ENCODE results near the gene ANKUB1. TPM values are rescaled to one million over a fixed set of nuclear protein-coding genes. Genes with fewer than 3 reads are reported as not detected.
"Not testable (repeated sequence)": the region's sequence is repeated elsewhere in the genome, so short reads cannot be mapped to it uniquely, and the experiment has no call there.

ANKUB1 gene, protein sequence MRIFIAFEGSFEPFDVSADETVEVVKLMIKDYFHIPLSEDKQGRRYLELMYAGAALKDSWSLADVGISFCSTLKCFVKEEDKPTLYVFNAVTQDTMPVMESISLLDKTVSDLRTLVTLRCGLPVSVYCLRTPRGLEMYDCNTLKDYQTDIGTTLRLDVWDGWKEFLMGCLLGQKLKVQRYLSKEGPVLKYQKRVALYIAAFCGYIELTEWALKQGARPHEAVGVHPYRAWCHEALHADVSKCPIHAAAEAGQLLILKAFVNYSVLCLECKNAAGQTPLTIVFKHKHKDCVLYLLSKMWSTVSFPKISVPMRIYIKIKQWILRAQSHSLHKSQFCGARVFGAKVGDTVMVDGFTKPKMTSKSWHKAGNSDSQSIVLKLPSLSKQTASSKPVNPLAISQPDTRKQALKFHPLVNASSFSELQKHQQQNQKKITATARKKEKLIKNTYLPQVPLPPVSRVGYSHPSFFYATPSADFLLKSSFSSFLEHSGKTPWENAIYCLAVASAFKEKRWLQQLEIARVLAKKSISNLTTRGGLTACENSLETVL
- not detected for total RNA-seq
- long read RNA-seq, partial matches to known transcripts = 0 of 20 reads
- long read RNA-seq, other reads (novel, unspliced or antisense) = 20 of 20 reads

DNA sequence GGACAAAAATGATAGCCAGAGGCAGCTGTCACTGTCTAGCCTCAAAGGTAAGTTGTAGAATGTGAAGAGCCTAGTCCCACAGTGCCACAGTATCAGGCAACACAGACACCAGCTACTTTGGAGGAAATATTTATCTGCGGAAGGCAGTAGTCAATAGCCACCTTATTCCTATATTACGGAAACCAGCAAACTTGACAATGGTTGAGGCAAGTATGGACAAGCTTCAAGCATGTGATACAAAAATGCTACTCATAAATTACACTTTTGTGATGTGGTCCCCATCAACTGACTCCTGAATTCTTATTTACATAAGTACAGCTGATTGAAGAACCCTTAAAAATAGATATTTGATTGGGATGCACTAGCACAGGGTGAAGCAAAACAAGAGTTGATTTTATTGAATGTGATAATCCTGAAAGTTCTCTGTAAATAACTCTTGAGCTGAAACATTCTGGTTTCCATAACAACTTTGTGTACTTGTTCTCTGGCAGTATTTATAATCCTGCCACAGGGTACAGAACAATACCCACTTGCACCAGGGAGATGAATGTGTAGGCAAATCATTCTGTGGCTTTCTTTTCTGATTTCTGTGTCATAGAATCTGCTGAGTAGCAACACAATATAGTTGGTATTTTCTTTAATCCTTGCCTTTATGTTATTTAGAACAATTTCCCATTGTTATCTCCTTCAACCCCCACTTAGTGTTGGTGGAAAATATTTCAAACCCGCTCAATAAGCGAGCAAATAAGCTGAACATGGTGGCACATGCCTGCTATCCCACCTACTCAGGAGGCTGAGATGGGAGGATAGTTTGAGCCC, at the start of gene ANKUB1:
Gene ANKUB1 (minus strand): TSS at position 103 of the 819 bp plus-strand sequence. CDS start 188 bp downstream, outside the sequence.
- Histone ChIP-seq H3K27me3 (no peaks in the 10 kb centered on the region), H3K9me3 (no peaks in the 10 kb centered on the region), H3K36me3 (no peaks in the 10 kb centered on the region), H3K4me3 (no peak within 1 kb of the TSS), H3K27ac (no peak within 1 kb of the TSS), H3K4me1 (no peaks in the 10 kb centered on the region)
- ATAC-seq (no peak), DNase-seq (no peak)
- intact Hi-C loops (cut with DNase I) = no loop called here
- TF ChIP-seq, protein P1, sequence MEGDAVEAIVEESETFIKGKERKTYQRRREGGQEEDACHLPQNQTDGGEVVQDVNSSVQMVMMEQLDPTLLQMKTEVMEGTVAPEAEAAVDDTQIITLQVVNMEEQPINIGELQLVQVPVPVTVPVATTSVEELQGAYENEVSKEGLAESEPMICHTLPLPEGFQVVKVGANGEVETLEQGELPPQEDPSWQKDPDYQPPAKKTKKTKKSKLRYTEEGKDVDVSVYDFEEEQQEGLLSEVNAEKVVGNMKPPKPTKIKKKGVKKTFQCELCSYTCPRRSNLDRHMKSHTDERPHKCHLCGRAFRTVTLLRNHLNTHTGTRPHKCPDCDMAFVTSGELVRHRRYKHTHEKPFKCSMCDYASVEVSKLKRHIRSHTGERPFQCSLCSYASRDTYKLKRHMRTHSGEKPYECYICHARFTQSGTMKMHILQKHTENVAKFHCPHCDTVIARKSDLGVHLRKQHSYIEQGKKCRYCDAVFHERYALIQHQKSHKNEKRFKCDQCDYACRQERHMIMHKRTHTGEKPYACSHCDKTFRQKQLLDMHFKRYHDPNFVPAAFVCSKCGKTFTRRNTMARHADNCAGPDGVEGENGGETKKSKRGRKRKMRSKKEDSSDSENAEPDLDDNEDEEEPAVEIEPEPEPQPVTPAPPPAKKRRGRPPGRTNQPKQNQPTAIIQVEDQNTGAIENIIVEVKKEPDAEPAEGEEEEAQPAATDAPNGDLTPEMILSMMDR (IDR thresholded peaks at IDR 0.05) = no peak

DNA sequence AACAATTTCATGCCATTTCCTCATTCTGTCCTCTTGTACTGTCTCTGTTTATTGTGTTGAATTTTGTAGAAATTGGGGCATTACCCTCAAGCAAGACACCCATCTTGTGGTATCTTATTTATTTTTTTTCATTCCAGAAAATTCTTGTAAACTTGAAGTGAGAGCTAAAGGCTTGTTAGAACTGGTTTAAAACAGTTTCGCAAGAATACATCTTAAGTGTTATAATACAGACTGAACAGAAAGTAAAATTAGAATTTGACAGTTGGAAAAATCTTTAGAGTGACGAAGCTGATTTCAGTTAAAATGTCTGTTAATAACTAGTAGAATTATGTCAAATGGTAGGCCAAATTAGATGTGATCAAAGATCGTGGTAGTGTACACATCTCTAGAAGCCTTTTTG, 47.5 kb upstream of the ANKUB1 start:
- no peaks in the 10 kb centered on the region for H3K36me3 ChIP-seq
- no peak for DNase-seq
- no peak overlapping the region for H3K27ac ChIP-seq
- no peaks in the 10 kb centered on the region for H3K9me3 ChIP-seq
- intact Hi-C loops (cut with DNase I) = no loop called here
- no peak for ATAC-seq
- H3K27me3 ChIP-seq = no peaks in the 10 kb centered on the region
- peaks cover 12% of the 10 kb centered on the region for H3K4me1 ChIP-seq
- TF ChIP-seq, protein P1 (IDR thresholded peaks at IDR 0.05) = no peak
- H3K4me3 ChIP-seq = no peak overlapping the region

DNA sequence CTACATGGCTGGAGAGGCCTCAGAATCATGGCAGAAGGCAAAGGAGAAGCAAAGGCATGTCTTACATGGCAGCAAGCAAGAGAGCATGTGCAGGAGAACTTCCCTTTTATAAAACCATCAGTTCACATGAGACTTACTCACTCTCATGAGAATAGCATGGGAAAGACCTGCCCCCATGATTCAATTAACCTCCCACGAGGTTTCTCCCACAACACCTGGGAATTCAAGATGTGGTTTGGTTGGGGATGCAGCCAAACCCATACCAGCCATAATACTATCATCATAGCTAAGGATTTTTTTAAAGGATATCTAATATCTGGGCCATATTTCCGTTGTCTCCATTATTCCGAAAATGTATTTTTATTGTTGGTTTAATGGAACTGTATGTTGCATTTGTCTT, 47.1 kb upstream of the ANKUB1 start:
- intact Hi-C loops (cut with DNase I); H3K36me3 ChIP-seq; DNase-seq; H3K27ac ChIP-seq; H3K4me3 ChIP-seq; ATAC-seq; H3K27me3 ChIP-seq; H3K9me3 ChIP-seq: not testable (repeated sequence)
- peaks cover 12% of the 10 kb centered on the region for H3K4me1 ChIP-seq

DNA sequence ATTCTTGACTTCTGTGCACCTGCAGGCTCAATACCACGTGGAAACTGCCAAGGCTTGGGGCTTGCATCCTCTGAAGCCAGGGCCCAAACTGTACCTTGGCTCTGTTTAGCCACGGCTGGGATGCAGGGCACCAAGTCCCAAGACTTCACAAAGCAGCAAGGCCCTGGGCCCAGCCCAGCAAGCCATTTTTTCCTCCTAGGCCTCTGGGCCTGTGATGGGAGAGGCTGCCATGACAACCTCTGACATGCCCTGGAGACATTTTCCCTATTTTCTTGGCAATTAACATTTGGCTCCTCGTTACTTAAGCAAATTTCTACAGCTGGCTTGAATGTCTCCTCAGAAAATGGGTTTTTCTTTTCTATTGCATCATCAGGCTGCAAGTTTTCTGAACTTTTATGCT, 46.1 kb upstream of the ANKUB1 start:
- H3K36me3 ChIP-seq; H3K27me3 ChIP-seq; intact Hi-C loops (cut with DNase I); H3K9me3 ChIP-seq; H3K27ac ChIP-seq; H3K4me3 ChIP-seq; ATAC-seq; DNase-seq: not testable (repeated sequence)
- peaks cover 12% of the 10 kb centered on the region for H3K4me1 ChIP-seq

- Histone ChIP-seq H3K4me1 (no peaks in the 10 kb centered on the region), H3K4me3 (no peak overlapping the region), H3K27ac (no peak overlapping the region), H3K27me3 (no peaks in the 10 kb centered on the region), H3K36me3 (no peaks in the 10 kb centered on the region), H3K9me3 (peaks cover 9% of the 10 kb centered on the region)
- intact Hi-C loops (cut with DNase I) = no loop called here
- no peak for DNase-seq
- TF ChIP-seq, protein P1 (IDR thresholded peaks at IDR 0.05) = no peak
- no peak for ATAC-seq
Measured at GRCh38 chr3:149833241-149833640, 40.9 kb upstream of the ANKUB1 start.

DNA sequence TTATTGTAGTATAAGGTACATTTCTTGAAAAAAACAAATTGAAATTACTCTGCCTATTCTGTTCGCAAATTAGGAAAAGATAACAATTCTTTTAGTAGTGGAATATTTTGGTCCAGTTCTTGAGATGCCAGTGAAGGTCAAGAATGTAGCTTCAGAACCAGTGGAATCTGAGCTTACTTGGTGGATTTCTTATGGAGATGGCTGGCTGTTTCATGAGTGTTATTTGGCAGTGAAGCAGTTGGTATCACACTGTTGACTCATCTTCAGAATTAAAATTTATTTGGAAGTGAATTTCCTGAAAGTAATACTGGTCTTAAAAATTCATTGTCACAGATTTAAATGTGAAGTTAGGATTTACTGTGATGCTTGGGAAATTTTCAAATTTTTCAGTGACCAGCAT, 39.7 kb upstream of the ANKUB1 start:
- TF ChIP-seq, protein P1 (IDR thresholded peaks at IDR 0.05) = no peak
- intact Hi-C loops (cut with DNase I) = no loop called here
- no peaks in the 10 kb centered on the region for H3K36me3 ChIP-seq
- no peak overlapping the region for H3K27ac ChIP-seq
- no peaks in the 10 kb centered on the region for H3K4me1 ChIP-seq
- no peak overlapping the region for H3K4me3 ChIP-seq
- no peaks in the 10 kb centered on the region for H3K27me3 ChIP-seq
- H3K9me3 ChIP-seq = peaks cover 9% of the 10 kb centered on the region
- DNase-seq = no peak
- ATAC-seq = no peak
